Endothelial cell of umbilical vein (primary cell): ENCODE results near the gene PKD1L1. TPM values are rescaled to one million over a fixed set of nuclear protein-coding genes. Genes with fewer than 3 reads are reported as not detected.

ENCODE experiments used
- BruUV-seq: library from RNA; stranded (reverse); fragments of 400-500 nt; replicated peaks from 2 replicates; lab custom pipeline; 2021; lab: Mats Ljungman, UMichigan
- CTCF ChIA-PET: fragments of 300-600, 350-600 bp; sonication (Branson Sonifier 250); formaldehyde crosslinking; loops from one replicate; lab custom pipeline; 2021; ENCODE audit warnings: antibody characterized with exemption, inconsistent platforms; lab: Charles Lee
- POLR2A ChIA-PET: fragments of 300-600, 350-600 bp; sonication (Branson Sonifier 250); formaldehyde crosslinking; loops from one replicate; lab custom pipeline; 2021; ENCODE audit warnings: antibody characterized with exemption, inconsistent platforms; lab: Charles Lee
- DNase-seq: peaks from one replicate; pipeline ENCODE4 v3.0.0-alpha.2; 2011; ENCODE audit warnings: low read depth, low spot score
- FAIRE-seq: peaks from 2 replicates; lab custom pipeline; 2011; peaks lifted over from hg19 to GRCh38; lab: Jason Lieb, UNC
- H2AFZ ChIP-seq: 2 replicates; pipeline ENCODE4 v1.6.0; 2012; ENCODE audit warnings: low read depth, low read length, control low read depth, inconsistent platforms
- H3K27ac ChIP-seq: 2 replicates; pipeline ENCODE4 v1.5.1; 2011; ENCODE audit warnings: low read depth, mild to moderate bottlenecking, control low read depth, low read length, moderate library complexity; ENCODE audit not compliant: insufficient read depth
- H3K27me3 ChIP-seq, 2 experiments: 2 replicates each; pipeline versions ENCODE4 v1.6.0 to v1.6.1; 2011; ENCODE audit warnings: low read length in 2 of 2, mixed read lengths in 1 of 2; ENCODE audit not compliant: control insufficient read depth in 2 of 2, insufficient read depth in 2 of 2
- H3K36me3 ChIP-seq, 2 experiments: 2 replicates in 1 of 2; 3 replicates in 1 of 2; pipeline ENCODE4 v1.5.1; 2011; ENCODE audit warnings: low read length in 2 of 2, mild to moderate bottlenecking in 1 of 2, moderate library complexity in 1 of 2; ENCODE audit not compliant: control insufficient read depth in 2 of 2, insufficient read depth in 2 of 2; ENCODE audit errors: extremely low read depth in 1 of 2
- H3K4me1 ChIP-seq: 3 replicates; pipeline ENCODE4 v1.5.1; 2011; ENCODE audit warnings: mild to moderate bottlenecking, low read length; ENCODE audit not compliant: control insufficient read depth, insufficient read depth; ENCODE audit errors: extremely low read depth
- H3K4me2 ChIP-seq: 2 replicates; pipeline ENCODE4 v1.6.1; 2011; ENCODE audit warnings: low read length, control low read depth, mixed read lengths; ENCODE audit not compliant: insufficient read depth
- H3K4me3 ChIP-seq, 3 experiments: fragments of 200-600 bp in 1 of 3; sonication (generic), shearing (Covaris generic) in 1 of 3; replicated peaks in 1 of 3; 2 replicates each; pipeline ENCODE4 v1.5.1; 2011 to 2016; ENCODE audit warnings: control low read depth in 3 of 3, low read length in 3 of 3, mild to moderate bottlenecking in 2 of 3, inconsistent platforms in 1 of 3, low read depth in 1 of 3, moderate library complexity in 1 of 3; ENCODE audit not compliant: insufficient read depth in 1 of 3
- H3K79me2 ChIP-seq: 2 replicates; pipeline ENCODE4 v1.6.0; 2012; ENCODE audit warnings: low read length, inconsistent platforms; ENCODE audit not compliant: control insufficient read depth, insufficient read depth
- H3K9ac ChIP-seq: replicated peaks from 2 replicates; pipeline ENCODE3; 2011; ENCODE audit warnings: low read length, control low read depth; ENCODE audit not compliant: insufficient read depth; ENCODE audit errors: extremely low read depth
- H3K9me1 ChIP-seq: replicated peaks from 3 replicates; pipeline ENCODE4 v1.6.0; 2011; ENCODE audit warnings: mild to moderate bottlenecking, low read length; ENCODE audit not compliant: control insufficient read depth, insufficient read depth; ENCODE audit errors: extremely low read depth
- H3K9me3 ChIP-seq: replicated peaks from 2 replicates; pipeline ENCODE4 v1.5.1; 2012; ENCODE audit warnings: low read length, inconsistent platforms; ENCODE audit not compliant: control insufficient read depth, insufficient read depth
- H4K20me1 ChIP-seq: replicated peaks from 2 replicates; pipeline ENCODE3; 2011; ENCODE audit warnings: mild to moderate bottlenecking, low read length; ENCODE audit not compliant: control insufficient read depth, insufficient read depth; ENCODE audit errors: extremely low read depth
- CTCF ChIP-seq, 2 donors: IDR thresholded peaks; 1 replicate in 1 of 2; 2 replicates in 1 of 2; pipeline ENCODE4 v1.5.1; 2011; ENCODE audit warnings: low read length in 2 of 2, mild to moderate bottlenecking in 2 of 2, moderate library complexity in 2 of 2, control low read depth in 1 of 2, inconsistent platforms in 1 of 2, low read depth in 1 of 2; ENCODE audit not compliant: insufficient read depth in 1 of 2; ENCODE audit errors: extremely low read depth in 1 of 2
- EZH2 ChIP-seq: IDR thresholded peaks from 2 replicates; pipeline ENCODE4 v1.6.1; 2012; ENCODE audit warnings: borderline replicate concordance, low read depth, mild to moderate bottlenecking, moderate library complexity, low read length, inconsistent platforms; ENCODE audit not compliant: severe bottlenecking
- FOS ChIP-seq: IDR thresholded peaks from 2 replicates; pipeline ENCODE4 v1.6.1; 2011; ENCODE audit warnings: mild to moderate bottlenecking, low read length, moderate library complexity, borderline replicate concordance; ENCODE audit not compliant: insufficient read depth
- GATA2 ChIP-seq: IDR thresholded peaks from 2 replicates; pipeline ENCODE4 v1.7.0; 2011; ENCODE audit warnings: low read depth, mild to moderate bottlenecking, moderate library complexity, mixed read lengths, low read length; ENCODE audit not compliant: insufficient read length, insufficient read depth
- JUN ChIP-seq: IDR thresholded peaks from 2 replicates; pipeline ENCODE4 v1.6.1; 2011; ENCODE audit warnings: borderline replicate concordance, low read depth; ENCODE audit not compliant: insufficient read length, insufficient read depth
- MAX ChIP-seq: IDR thresholded peaks from 2 replicates; pipeline ENCODE4 v1.6.1; 2011; ENCODE audit not compliant: insufficient read depth, insufficient read length
- MYC ChIP-seq: IDR thresholded peaks from one replicate; pipeline ENCODE4 v1.6.1; 2011; ENCODE audit warnings: mild to moderate bottlenecking, low read depth, low read length
- POLR2A ChIP-seq: IDR thresholded peaks from 2 replicates; pipeline ENCODE4 v1.6.1; 2012; ENCODE audit warnings: low read depth, mild to moderate bottlenecking, control low read depth, low read length
- POLR2AphosphoS5 ChIP-seq: IDR thresholded peaks from 2 replicates; pipeline ENCODE4 v1.6.1; 2012; ENCODE audit warnings: low read depth, mild to moderate bottlenecking, control low read depth, low read length, moderate library complexity; ENCODE audit not compliant: insufficient read depth
- dilution Hi-C: fragments of 300-500 bp; cut with MboI; formaldehyde crosslinking; loops from one replicate; pipeline ENCODE4 v1.15.0; 2019; ENCODE audit warnings: low sequenced_read_pairs; ENCODE audit not compliant: extremely low pct_ligation_motif_present
- intact Hi-C: fragments of 100-400 bp; cut with micrococcal nuclease; formaldehyde crosslinking; loops from one replicate; pipeline ENCODE4 v1.10.0; 2022
- polyA plus RNA-seq, 4 experiments: library from polyadenylated mRNA; depleted of rRNA in 3 of 4; stranded (reverse) in 3 of 4; unstranded in 1 of 4; fragments of >200 nt; gene quantifications; 2 replicates each; pipeline versions ENCODE4 v1.2.1 to v1.2.3, GENCODE V29; 2011 to 2012; ENCODE audit warnings: missing spikeins in 1 of 4
- total RNA-seq: library from RNA; stranded (reverse); gene quantifications from 2 replicates; pipeline ENCODE4 v1.2.3, GENCODE V29; 2021

The PKD1L1 gene
- total and polyA plus RNA-seq, 2 donors (not counting 3 experiments of a cell fraction or from before 2014, with no cell fraction given): 4.1 to 5.9 TPM

- no peaks in the 10 kb centered on the region for H4K20me1 ChIP-seq
- H3K9ac ChIP-seq: no peak overlapping the region
- no peak overlapping the region for H2AFZ ChIP-seq
- dilution Hi-C loops (no loop called here), intact Hi-C loops (no loop called here)
- H3K79me2 ChIP-seq: no peaks in the 10 kb centered on the region
- ChIA-PET CTCF (interaction anchor here (1.1 to 1.6 kb wide), 2 partner anchors 15 to 546 kb away, joined by 3 to 4 read pairs; no protein-coding TSS in a partner anchor), POLR2A (no interaction called here)
- H3K4me2 ChIP-seq: no peak overlapping the region
- H3K27ac ChIP-seq: no peak overlapping the region
- no peaks in the 10 kb centered on the region for H3K9me1 ChIP-seq
- no peaks in the 10 kb centered on the region for H3K27me3 ChIP-seq
- DNase-seq (no peak), FAIRE-seq (no peak)
- no peak overlapping the region for H3K4me3 ChIP-seq
- TF ChIP-seq FOS (no peak), GATA2 (no peak), JUN (no peak), CTCF (IDR thresholded peaks at IDR 0.05; ENCODE audit: extremely low read depth in 1 of 2, insufficient read depth in 1 of 2, low read depth in 1 of 2, low read length in 2 of 2) (no peak), POLR2A (no peak), MYC (no peak), POLR2AphosphoS5 (no peak), EZH2 (no peak), MAX (no peak)
- H3K36me3 ChIP-seq: no peaks in the 10 kb centered on the region
- BruUV-seq: no TSS peak
- no peaks in the 10 kb centered on the region for H3K9me3 ChIP-seq
- H3K4me1 ChIP-seq: peaks cover 8% of the 10 kb centered on the region
These were observed 136.5 kb downstream of the PKD1L1 start for GRCh38 chr7:47811632-47812380.
